Stimulated activated CD4-positive, alpha-beta T cell treated with anti-CD3 and anti-CD28 coated beads, Interleukin-12 subunit alpha, Interleukin-12 subunit beta, amount 100 ng/mL, for 4 hours (primary cell): Measurements from ENCODE around the gene SCIN.
"Not testable (repeated sequence)": the region's sequence is repeated elsewhere in the genome, so short reads cannot be mapped to it uniquely, and the experiment has no call there.

Experiments
- DNase-seq: peaks from one replicate; pipeline ENCODE4 v3.0.0-alpha.2; 2020

Gene SCIN

DNA sequence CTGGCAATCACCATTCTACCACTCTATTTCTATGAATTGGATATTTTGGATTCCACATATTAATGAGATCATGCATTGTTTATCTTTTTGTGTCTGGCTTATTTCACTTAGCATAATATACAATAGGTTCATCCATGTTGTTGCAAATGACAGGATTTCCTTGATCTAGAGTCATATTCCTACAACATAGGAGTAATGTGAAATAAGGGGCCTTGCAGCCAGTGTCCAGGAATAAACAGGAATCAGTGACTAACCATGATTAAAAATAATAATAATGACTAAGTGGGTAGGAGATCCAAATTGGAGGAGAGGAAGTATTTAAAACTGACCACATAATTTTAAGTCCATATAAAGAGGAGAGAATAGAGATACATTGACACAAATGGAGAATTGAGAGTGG is 49.9 kb downstream of the SCIN start:
- no peak for DNase-seq

DNA sequence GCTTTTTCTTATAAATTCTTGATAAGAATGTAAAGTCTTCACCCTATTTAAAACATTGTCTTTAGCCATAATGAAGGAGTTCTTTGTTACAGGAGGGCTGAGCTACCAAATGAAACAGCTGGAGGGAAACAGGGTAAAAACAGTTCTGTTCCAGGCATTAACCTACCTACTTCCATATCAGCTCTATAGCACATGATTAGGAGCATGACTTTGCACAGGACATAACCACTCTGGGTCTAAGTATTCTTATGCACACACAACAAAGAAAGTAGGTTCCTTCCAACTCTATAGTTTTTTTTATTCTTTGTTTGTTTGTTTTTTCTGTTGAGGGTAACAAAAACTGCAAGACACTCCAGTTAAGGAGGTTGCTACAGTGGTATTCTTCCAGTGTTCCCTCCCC is 52.7 kb downstream of the SCIN start:
- DNase-seq, result no peak

GRCh38 chr7:12623885-12624498 is 53.5 kb downstream of the SCIN start:
- DNase-seq, result no peak

GRCh38 chr7:12625836-12626235 is 55.3 kb downstream of the SCIN start:
- DNase-seq, result no peak

- DNase-seq, result no peak
These were observed 59.4 kb downstream of the SCIN start for GRCh38 chr7:12629816-12630512.

DNA sequence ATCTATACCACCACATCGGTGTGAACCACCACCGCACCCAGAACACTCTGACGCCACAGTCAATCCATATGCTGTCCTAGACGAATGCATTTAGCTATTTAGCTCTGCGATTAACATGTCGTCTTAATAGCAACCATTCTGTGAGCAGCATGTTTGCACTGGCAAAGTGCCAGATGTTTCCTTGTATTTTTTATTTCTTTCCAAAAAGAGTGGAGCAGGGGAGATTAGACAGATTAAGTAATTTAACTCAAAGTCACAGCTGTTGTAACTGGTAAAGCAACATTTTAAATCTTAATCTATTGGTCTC is 59.9 kb downstream of the SCIN start:
- no peak for DNase-seq

- DNase-seq, result no peak
These were observed 63.1 kb downstream of the SCIN start for GRCh38 chr7:12633582-12633981.

- DNase-seq, result no peak
These were observed 65.3 kb downstream of the SCIN start for GRCh38 chr7:12635830-12636229.

DNA sequence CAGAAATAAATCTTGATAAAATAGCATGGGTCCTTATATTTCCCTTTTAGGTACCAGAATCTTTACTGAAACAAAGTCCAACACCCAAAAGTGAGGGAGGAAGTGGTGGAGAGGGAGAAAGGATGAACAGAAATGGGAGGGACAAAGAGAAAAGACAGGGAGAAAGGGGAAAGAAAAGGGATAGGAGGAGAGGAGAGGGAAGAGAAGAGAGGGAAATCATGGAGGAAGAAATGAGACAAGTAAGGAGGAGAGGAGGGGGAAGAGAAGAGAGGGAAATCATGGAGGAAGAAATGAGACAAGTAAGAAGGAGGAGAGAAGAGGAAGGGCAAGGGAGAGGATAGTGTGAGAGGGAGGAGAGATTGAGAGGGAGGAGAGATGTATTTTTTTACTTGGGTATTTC is 66.8 kb downstream of the SCIN start:
- no peak for DNase-seq

DNA sequence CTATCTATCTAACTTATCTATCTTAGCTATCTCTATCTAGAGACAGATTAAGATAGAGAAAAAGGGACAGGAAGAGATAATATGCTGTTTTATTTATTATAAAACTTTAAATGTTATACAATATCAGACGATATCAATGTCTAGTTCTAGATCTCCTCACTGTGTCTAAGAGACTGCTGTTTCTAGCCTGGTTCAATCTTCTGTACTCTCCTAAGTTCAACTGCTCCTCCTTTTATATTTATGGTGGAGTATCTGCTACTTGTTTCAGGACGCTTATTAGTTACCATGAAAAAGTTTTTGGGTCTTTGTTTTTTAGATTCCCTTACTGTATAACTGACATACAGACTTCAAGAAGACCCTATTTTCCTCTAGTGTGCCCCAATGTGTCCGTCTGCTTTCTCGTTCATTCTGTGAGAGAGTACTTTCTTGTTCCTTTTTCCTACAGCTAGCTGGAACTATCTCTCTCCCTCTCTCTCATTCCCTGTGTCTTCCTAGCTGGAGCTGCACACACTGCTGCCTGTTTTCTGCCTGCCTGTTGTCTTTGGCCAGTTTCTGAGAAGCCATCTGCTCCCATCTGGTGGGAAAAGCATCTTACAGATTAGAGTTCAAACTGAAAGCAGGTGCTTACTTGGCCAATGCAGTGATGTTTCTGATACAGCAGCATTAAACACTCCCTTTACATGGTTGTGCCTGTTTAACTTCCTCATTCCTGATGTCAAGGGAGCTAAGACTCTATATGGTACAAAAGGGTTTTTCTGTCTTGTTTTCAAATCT is 67.5 kb downstream of the SCIN start:
- no peak for DNase-seq

- no peak for DNase-seq
These were observed 68.4 kb downstream of the SCIN start for GRCh38 chr7:12638851-12639456.

GRCh38 chr7:12640299-12641096 is 70.0 kb downstream of the SCIN start:
- no peak for DNase-seq

GRCh38 chr7:12641196-12641595 is 70.7 kb downstream of the SCIN start:
- no peak for DNase-seq

GRCh38 chr7:12642508-12642907 is 72.0 kb downstream of the SCIN start:
- DNase-seq, result no peak

GRCh38 chr7:12643001-12643643 is 72.6 kb downstream of the SCIN start:
- no peak for DNase-seq

GRCh38 chr7:12643644-12644043 is 73.1 kb downstream of the SCIN start:
- no peak for DNase-seq

- DNase-seq, result not testable (repeated sequence)
These were observed 74.7 kb downstream of the SCIN start for GRCh38 chr7:12645212-12645611.

DNA sequence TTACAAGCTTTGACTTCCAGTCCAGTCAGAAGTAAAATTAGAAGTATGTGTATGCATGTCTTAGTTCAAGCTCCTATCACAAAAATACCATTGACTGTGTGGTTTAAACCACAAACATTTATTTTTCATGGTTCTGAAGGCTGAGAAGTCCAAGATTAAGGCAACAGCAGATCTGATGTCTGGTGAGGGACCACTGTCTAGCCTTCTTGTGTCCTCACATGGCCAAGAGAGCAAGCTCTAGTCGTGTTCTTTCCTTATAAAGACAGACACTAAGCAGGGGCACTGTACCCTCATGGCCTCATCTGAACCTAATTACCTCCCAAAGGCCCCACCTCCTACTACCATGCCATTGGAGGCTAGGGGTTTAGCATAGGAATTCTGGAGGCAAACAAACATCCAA is 75.6 kb downstream of the SCIN start:
- DNase-seq, result no peak

DNA sequence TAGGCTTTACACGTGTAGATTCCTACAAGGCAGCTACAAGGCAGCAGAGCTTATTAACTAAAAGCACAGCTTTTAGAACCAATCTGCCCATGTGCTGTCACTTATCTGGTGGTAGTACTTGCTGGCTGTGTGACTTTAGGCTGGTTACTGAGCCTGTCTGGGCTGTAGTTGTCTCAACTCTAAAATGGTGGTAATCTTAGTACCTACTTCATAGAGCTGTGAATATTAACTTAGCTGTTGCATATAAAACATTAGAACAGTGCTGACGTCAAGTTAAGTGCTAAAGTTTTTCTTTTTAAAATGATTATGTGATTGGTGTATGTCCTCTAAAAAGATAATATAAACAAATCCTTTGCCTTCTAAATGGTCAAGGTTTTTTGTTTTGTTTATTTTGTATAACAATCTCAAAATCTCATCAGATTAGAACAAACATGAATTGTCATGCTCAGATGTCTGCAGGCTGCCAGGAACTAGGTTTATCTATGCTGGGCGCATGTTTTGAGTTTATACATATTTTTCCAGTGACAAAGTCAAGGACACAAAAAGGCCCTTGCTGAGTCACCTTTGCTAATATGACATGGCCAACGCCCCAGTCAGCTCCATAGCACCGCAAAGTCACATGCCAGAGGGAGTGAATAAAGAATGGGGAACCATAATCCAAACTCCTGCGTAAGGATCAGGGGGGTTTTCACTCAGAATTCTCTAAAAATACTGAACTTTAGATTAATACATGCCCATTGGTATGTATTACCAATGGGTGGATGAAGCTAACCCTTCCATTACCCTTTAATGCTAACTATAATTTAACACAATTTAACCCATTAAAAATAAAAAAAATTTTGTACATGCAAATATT is 77.1 kb downstream of the SCIN start:
- DNase-seq, result no peak

- no peak for DNase-seq
These were observed 78.3 kb downstream of the SCIN start for GRCh38 chr7:12648704-12649261.

- DNase-seq, result no peak
These were observed 78.8 kb downstream of the SCIN start for GRCh38 chr7:12649348-12649747.
